T-helper 17 cell (primary cell): ENCODE data around the gene TENT5C. TPM values are rescaled to one million over a fixed set of nuclear protein-coding genes. Genes with fewer than 3 reads are reported as not detected.
A peak's percentile ranks its signal among the peaks of the same experiment; 100 is the strongest.

Experiments
- ATAC-seq: fragments of 150-1000 bp; cut with Tn5 transposase; 2 replicates; pipeline ENCODE4 v1.10.0; 2021; ENCODE audit warnings: mild to moderate bottlenecking, moderate library complexity
- DNase-seq, 3 donors: peaks; one replicate each; pipeline versions ENCODE4 v3.0.0 to v3.0.0-alpha.2; 2020 to 2021
- H3K9me3 ChIP-seq: one replicate; pipeline ENCODE4 v1.7.0; 2013; ENCODE audit warnings: low read length, mild to moderate bottlenecking; ENCODE audit not compliant: control insufficient read depth, poor library complexity, severe bottlenecking
- H3K27ac Mint-ChIP-seq: one replicate; pipeline ENCODE4 v1.8.0; 2022; ENCODE audit warnings: mild to moderate bottlenecking, moderate library complexity, mixed read lengths
- H3K27me3 Mint-ChIP-seq: one replicate; pipeline ENCODE4 v1.8.0; 2022; ENCODE audit warnings: mixed read lengths
- H3K36me3 Mint-ChIP-seq: one replicate; pipeline ENCODE4 v1.8.0; 2022; ENCODE audit warnings: low read depth, mixed read lengths
- H3K4me1 Mint-ChIP-seq: one replicate; pipeline ENCODE4 v1.8.0; 2022; ENCODE audit warnings: mild to moderate bottlenecking, mixed read lengths
- H3K4me3 Mint-ChIP-seq: one replicate; pipeline ENCODE4 v1.8.0; 2022; ENCODE audit warnings: mild to moderate bottlenecking, moderate library complexity, mixed read lengths
- total RNA-seq, 4 donors: library from RNA in 2 of 4; stranded (reverse) in 2 of 4; gene quantifications; one replicate each; pipeline ENCODE4 v1.2.3 and lab custom pipeline; 2022 to 2026

The TENT5C gene
- total RNA-seq, 2 donors from 2014 or later: 129 to 173 TPM

GRCh38 chr1:117606649-117607430 is 992 bp downstream of the TENT5C start:
- H3K4me1 Mint-ChIP-seq: peaks cover 46% of the 10 kb centered on the region
- H3K27me3 Mint-ChIP-seq: no peaks in the 10 kb centered on the region
- ATAC-seq (peak; percentile 25), DNase-seq (peak; percentile 31 to 47 (median 42))
- peak overlapping the region; percentile 99 for H3K27ac Mint-ChIP-seq
- no peaks in the 10 kb centered on the region for H3K9me3 ChIP-seq
- peaks cover 5% of the 10 kb centered on the region for H3K36me3 Mint-ChIP-seq
- H3K4me3 Mint-ChIP-seq: peak overlapping the region; percentile 96

GRCh38 chr1:117607471-117607870 is 1.6 kb downstream of the TENT5C start:
- peaks cover 5% of the 10 kb centered on the region for H3K36me3 Mint-ChIP-seq
- H3K4me1 Mint-ChIP-seq: peaks cover 49% of the 10 kb centered on the region

GRCh38 chr1:117608115-117608615 is 2.3 kb downstream of the TENT5C start:
- peak overlapping the region; percentile 96 for H3K4me3 Mint-ChIP-seq
- H3K9me3 ChIP-seq: no peaks in the 10 kb centered on the region
- no peaks in the 10 kb centered on the region for H3K27me3 Mint-ChIP-seq
- peaks cover 55% of the 10 kb centered on the region for H3K4me1 Mint-ChIP-seq
- no peak for ATAC-seq
- DNase-seq: no peak
- H3K27ac Mint-ChIP-seq: peak overlapping the region; percentile 99
- H3K36me3 Mint-ChIP-seq: peaks cover 5% of the 10 kb centered on the region

More at GRCh38 chr1:117607471-117607870, 1.6 kb downstream of the TENT5C start:
- H3K9me3 ChIP-seq: no peaks in the 10 kb centered on the region
- peak overlapping the region; percentile 99 for H3K27ac Mint-ChIP-seq
- peak in 2 of 3 donors; percentile 31 to 37 for DNase-seq
- no peaks in the 10 kb centered on the region for H3K27me3 Mint-ChIP-seq
- peak; percentile 16 for ATAC-seq
- peak overlapping the region; percentile 96 for H3K4me3 Mint-ChIP-seq

GRCh38 chr1:117608758-117609157 is 2.9 kb downstream of the TENT5C start:
- H3K9me3 ChIP-seq: no peaks in the 10 kb centered on the region

GRCh38 chr1:117609471-117609911 is 3.6 kb downstream of the TENT5C start:
- DNase-seq (no peak), ATAC-seq (no peak)
- Mint-ChIP-seq H3K27me3 (no peaks in the 10 kb centered on the region), H3K27ac (peak overlapping the region; percentile 37), H3K36me3 (peaks cover 5% of the 10 kb centered on the region), H3K4me1 (peaks cover 69% of the 10 kb centered on the region), H3K4me3 (no peak overlapping the region)
- no peaks in the 10 kb centered on the region for H3K9me3 ChIP-seq

More at GRCh38 chr1:117608758-117609157, 2.9 kb downstream of the TENT5C start:
- no peak for ATAC-seq
- Mint-ChIP-seq H3K4me1 (peaks cover 61% of the 10 kb centered on the region), H3K36me3 (peaks cover 5% of the 10 kb centered on the region), H3K4me3 (peak overlapping the region; percentile 96), H3K27ac (peak overlapping the region; percentile 99), H3K27me3 (no peaks in the 10 kb centered on the region)
- DNase-seq: no peak

- peak overlapping the region; percentile 37 for H3K27ac Mint-ChIP-seq
- H3K4me1 Mint-ChIP-seq: peaks cover 71% of the 10 kb centered on the region
Measured at GRCh38 chr1:117610036-117610435, 4.2 kb downstream of the TENT5C start.

GRCh38 chr1:117611121-117611601 is 5.3 kb downstream of the TENT5C start:
- H3K4me1 Mint-ChIP-seq: peaks cover 77% of the 10 kb centered on the region
- H3K4me3 Mint-ChIP-seq: peak overlapping the region; percentile 55
- DNase-seq (no peak), ATAC-seq (no peak)
- H3K9me3 ChIP-seq: no peaks in the 10 kb centered on the region
- peak overlapping the region; percentile 66 for H3K27ac Mint-ChIP-seq
- H3K36me3 Mint-ChIP-seq: peaks cover 7% of the 10 kb centered on the region
- H3K27me3 Mint-ChIP-seq: no peaks in the 10 kb centered on the region

More at GRCh38 chr1:117610036-117610435, 4.2 kb downstream of the TENT5C start:
- ATAC-seq (no peak), DNase-seq (no peak)
- peak overlapping the region; percentile 71 for H3K4me3 Mint-ChIP-seq
- no peaks in the 10 kb centered on the region for H3K27me3 Mint-ChIP-seq
- H3K9me3 ChIP-seq: no peaks in the 10 kb centered on the region
- peaks cover 5% of the 10 kb centered on the region for H3K36me3 Mint-ChIP-seq

- Mint-ChIP-seq H3K36me3 (peaks cover 7% of the 10 kb centered on the region), H3K27ac (peak overlapping the region; percentile 85), H3K27me3 (no peaks in the 10 kb centered on the region), H3K4me3 (peak overlapping the region; percentile 45), H3K4me1 (peaks cover 82% of the 10 kb centered on the region)
- no peak for DNase-seq
- ATAC-seq: no peak
- no peaks in the 10 kb centered on the region for H3K9me3 ChIP-seq
Measured at GRCh38 chr1:117611894-117612483, 6.1 kb downstream of the TENT5C start.

GRCh38 chr1:117612517-117613248 is 6.8 kb downstream of the TENT5C start:
- no peak for DNase-seq
- peak overlapping the region; percentile 85 for H3K27ac Mint-ChIP-seq

GRCh38 chr1:117613249-117613968 is 7.6 kb downstream of the TENT5C start:
- H3K4me3 Mint-ChIP-seq: peak overlapping the region; percentile 53
- no peaks in the 10 kb centered on the region for H3K27me3 Mint-ChIP-seq
- H3K9me3 ChIP-seq: no peaks in the 10 kb centered on the region

More at GRCh38 chr1:117612517-117613248, 6.8 kb downstream of the TENT5C start:
- peaks cover 7% of the 10 kb centered on the region for H3K36me3 Mint-ChIP-seq
- no peaks in the 10 kb centered on the region for H3K9me3 ChIP-seq
- H3K27me3 Mint-ChIP-seq: no peaks in the 10 kb centered on the region
- H3K4me3 Mint-ChIP-seq: peak overlapping the region; percentile 53
- ATAC-seq: peak; percentile 7
- H3K4me1 Mint-ChIP-seq: peaks cover 82% of the 10 kb centered on the region

GRCh38 chr1:117613969-117614729 is 8.3 kb downstream of the TENT5C start:
- Mint-ChIP-seq H3K4me3 (peak overlapping the region; percentile 73), H3K27ac (peak overlapping the region; percentile 85), H3K36me3 (peaks cover 7% of the 10 kb centered on the region), H3K4me1 (peaks cover 79% of the 10 kb centered on the region), H3K27me3 (no peaks in the 10 kb centered on the region)
- no peak for DNase-seq
- no peaks in the 10 kb centered on the region for H3K9me3 ChIP-seq
- ATAC-seq: no peak

More at GRCh38 chr1:117613249-117613968, 7.6 kb downstream of the TENT5C start:
- Mint-ChIP-seq H3K36me3 (peaks cover 7% of the 10 kb centered on the region), H3K4me1 (peaks cover 84% of the 10 kb centered on the region), H3K27ac (peak overlapping the region; percentile 85)
- ATAC-seq: no peak
- DNase-seq: no peak

- Mint-ChIP-seq H3K4me3 (peak overlapping the region; percentile 73), H3K27ac (peak overlapping the region; percentile 85), H3K36me3 (peaks cover 5% of the 10 kb centered on the region), H3K4me1 (peaks cover 78% of the 10 kb centered on the region), H3K27me3 (no peaks in the 10 kb centered on the region)
- no peak for DNase-seq
- peak; percentile 75 for ATAC-seq
- H3K9me3 ChIP-seq: no peaks in the 10 kb centered on the region
Measured at GRCh38 chr1:117615474-117615873, 9.6 kb downstream of the TENT5C start.
